Measurements from ENCODE around the gene FAM181A.

The FAM181A gene

GRCh38 chr14:93962701-93963601 lies 35.8 kb downstream of the FAM181A start:
- no peak for DNase-seq (ENCODE audit: low read depth in 2 of 2)

GRCh38 chr14:93963692-93964091 lies 36.5 kb downstream of the FAM181A start:
- no peak for DNase-seq (ENCODE audit: low read depth in 2 of 2)

GRCh38 chr14:93964281-93964680 lies 37.1 kb downstream of the FAM181A start:
- DNase-seq (ENCODE audit: low read depth in 2 of 2) = no peak

- no peak for DNase-seq (ENCODE audit: low read depth in 2 of 2)
These were observed 37.7 kb downstream of the FAM181A start for GRCh38 chr14:93964820-93965286.

GRCh38 chr14:93965287-93965821 lies 38.2 kb downstream of the FAM181A start:
- no peak for DNase-seq (ENCODE audit: low read depth in 2 of 2)

- DNase-seq (ENCODE audit: low read depth in 2 of 2) = no peak
These were observed 38.9 kb downstream of the FAM181A start for GRCh38 chr14:93965946-93966474.

GRCh38 chr14:93967637-93968250 lies 40.6 kb downstream of the FAM181A start:
- DNase-seq (ENCODE audit: low read depth in 2 of 2) = no peak

GRCh38 chr14:93969082-93969828 lies 42.1 kb downstream of the FAM181A start:
- no peak for DNase-seq (ENCODE audit: low read depth in 2 of 2)

GRCh38 chr14:93970585-93970964 lies 43.4 kb downstream of the FAM181A start:
- DNase-seq (ENCODE audit: low read depth in 2 of 2) = peak; percentile 41 to 55

- no peak for DNase-seq (ENCODE audit: low read depth in 2 of 2)
These were observed 44.0 kb downstream of the FAM181A start for GRCh38 chr14:93970965-93971634.

- no peak for DNase-seq (ENCODE audit: low read depth in 2 of 2)
These were observed 44.5 kb downstream of the FAM181A start for GRCh38 chr14:93971635-93972027.

- no peak for DNase-seq (ENCODE audit: low read depth in 2 of 2)
These were observed 45.6 kb downstream of the FAM181A start for GRCh38 chr14:93972618-93973205.

GRCh38 chr14:93973607-93974006 lies 46.5 kb downstream of the FAM181A start:
- no peak for DNase-seq (ENCODE audit: low read depth in 2 of 2)

- DNase-seq (ENCODE audit: low read depth in 2 of 2) = no peak
These were observed 47.2 kb downstream of the FAM181A start for GRCh38 chr14:93974299-93974698.

- DNase-seq (ENCODE audit: low read depth in 2 of 2) = no peak
These were observed 47.7 kb downstream of the FAM181A start for GRCh38 chr14:93974833-93975232.

GRCh38 chr14:93975791-93976476 lies 48.8 kb downstream of the FAM181A start:
- no peak for DNase-seq (ENCODE audit: low read depth in 2 of 2)

- no peak for DNase-seq (ENCODE audit: low read depth in 2 of 2)
These were observed 49.4 kb downstream of the FAM181A start, which contains the start of gene ASB2 for GRCh38 chr14:93976477-93977057. Gene ASB2 (minus strand): TSS chr14:93976570. CDS start chr14:93964539, 12,031 bp downstream.

GRCh38 chr14:93977171-93977570 lies 50.0 kb downstream of the FAM181A start:
- DNase-seq (ENCODE audit: low read depth in 2 of 2) = no peak

- peak in 1 of 2 donors; percentile 41 for DNase-seq (ENCODE audit: low read depth in 2 of 2)
These were observed 50.8 kb downstream of the FAM181A start for GRCh38 chr14:93977790-93978581.
